AML-193 (cell line): ENCODE data around the gene ZNF184.

Experiments
- DNase-seq, 2 experiments: peaks; one replicate each; lab custom pipeline; 2025; lab: John Stamatoyannopoulos, UW

The ZNF184 gene

GRCh38 chr6:27479319-27480182 lies 6.6 kb upstream of the ZNF184 start:
- peak; percentile 95 to 97 for DNase-seq

GRCh38 chr6:27478706-27479318 lies 5.9 kb upstream of the ZNF184 start:
- DNase-seq: peak; percentile 81

- DNase-seq: peak in 1 of 2 experiments; percentile 49
Observed at GRCh38 chr6:27478141-27478705, 5.3 kb upstream of the ZNF184 start.

GRCh38 chr6:27477318-27478013 lies 4.6 kb upstream of the ZNF184 start:
- no peak for DNase-seq

- no peak for DNase-seq
Observed at GRCh38 chr6:27476090-27476489, 3.2 kb upstream of the ZNF184 start.

- DNase-seq: no peak
Observed at GRCh38 chr6:27474672-27475071, 1.8 kb upstream of the ZNF184 start.

- no peak for DNase-seq
Observed at GRCh38 chr6:27474172-27474465, 1.2 kb upstream of the ZNF184 start.

- DNase-seq: peak; percentile 52 to 70
Observed at GRCh38 chr6:27472182-27472616, 706 bp downstream of the ZNF184 start.

- no peak for DNase-seq
Observed at GRCh38 chr6:27471365-27472115, 1.4 kb downstream of the ZNF184 start.

- DNase-seq: no peak
Observed at GRCh38 chr6:27470023-27470422, 2.9 kb downstream of the ZNF184 start.

GRCh38 chr6:27468334-27468733 lies 4.6 kb downstream of the ZNF184 start:
- DNase-seq: no peak

- DNase-seq: no peak
Observed at GRCh38 chr6:27452496-27452897, 20.4 kb downstream of the ZNF184 start.

- no peak for DNase-seq
Observed at GRCh38 chr6:27451660-27452390, 21.1 kb downstream of the ZNF184 start.

GRCh38 chr6:27448456-27448855 lies 24.4 kb downstream of the ZNF184 start:
- no peak for DNase-seq

- no peak for DNase-seq
Observed at GRCh38 chr6:27442932-27443331, 30.0 kb downstream of the ZNF184 start.

GRCh38 chr6:27441001-27441400 lies 31.9 kb downstream of the ZNF184 start:
- DNase-seq: no peak

- DNase-seq: no peak
Observed at GRCh38 chr6:27439371-27439770, 33.5 kb downstream of the ZNF184 start.

- DNase-seq: no peak
Observed at GRCh38 chr6:27433714-27434113, 39.2 kb downstream of the ZNF184 start.

GRCh38 chr6:27428966-27429365 lies 43.9 kb downstream of the ZNF184 start:
- DNase-seq: no peak

GRCh38 chr6:27428502-27428901 lies 44.4 kb downstream of the ZNF184 start:
- no peak for DNase-seq

- no peak for DNase-seq
Observed at GRCh38 chr6:27426045-27426620, 46.8 kb downstream of the ZNF184 start.
